Left renal cortex interstitium (tissue), 4 donors: ENCODE measurements around the gene DLEC1. TPM values are rescaled to one million over a fixed set of nuclear protein-coding genes. Genes with fewer than 3 reads are reported as not detected.
A peak's percentile ranks its signal among the peaks of the same experiment; 100 is the strongest.

Source experiments
- DNase-seq, 4 donors: peaks; one replicate each; pipeline ENCODE4 v3.0.0-alpha.2; 2013; ENCODE audit warnings: low read depth in 4 of 4, low spot score in 2 of 4, missing footprints in 1 of 4
- polyA plus RNA-seq, 4 donors: library from polyadenylated mRNA; unstranded; fragments of 120-200 nt; gene quantifications; one replicate each; pipeline ENCODE4 v1.2.1, GENCODE V29; 2013; ENCODE audit not compliant: insufficient read length in 4 of 4

DLEC1 gene
- 1 to 10 TPM in 2 of 4 donors, under 1 TPM in 2; 0.45 to 1.4 (median 1.0) TPM for polyA plus RNA-seq

- DNase-seq: peak in 2 of 4 donors; percentile 45 to 49
Measured at GRCh38 chr3:38039101-38039898, at the start of gene DLEC1. DLEC1 (plus strand) TSS chr3:38039208; CDS start chr3:38039226, 18 bp downstream.

- no peak for DNase-seq
Measured at GRCh38 chr3:37989821-37990480, 49.1 kb upstream of the DLEC1 start.

GRCh38 chr3:37990527-37990926 lies 48.5 kb upstream of the DLEC1 start, which contains the start of gene VILL:
VILL (plus strand) TSS chr3:37990786; CDS start chr3:37993673, 2,887 bp downstream.
- peak in 1 of 4 donors; percentile 40 for DNase-seq

- DNase-seq: no peak
Measured at GRCh38 chr3:37991109-37991508, 47.9 kb upstream of the DLEC1 start.

GRCh38 chr3:37991823-37992222 lies 47.2 kb upstream of the DLEC1 start:
- no peak for DNase-seq

- no peak for DNase-seq
Measured at GRCh38 chr3:37992271-37993066, 46.5 kb upstream of the DLEC1 start.

GRCh38 chr3:37993067-37993455 lies 45.9 kb upstream of the DLEC1 start:
- no peak for DNase-seq

- DNase-seq: no peak
Measured at GRCh38 chr3:37993460-37993819, 45.6 kb upstream of the DLEC1 start.

GRCh38 chr3:37993820-37994638 lies 45.0 kb upstream of the DLEC1 start:
- DNase-seq: peak in 2 of 4 donors; percentile 47 to 65

- DNase-seq: no peak
Measured at GRCh38 chr3:37994639-37994972, 44.4 kb upstream of the DLEC1 start.

GRCh38 chr3:37995652-37996641 lies 43.1 kb upstream of the DLEC1 start:
- DNase-seq: no peak

- peak in 2 of 4 donors; percentile 45 to 71 for DNase-seq
Measured at GRCh38 chr3:37996785-37997301, 42.2 kb upstream of the DLEC1 start.

GRCh38 chr3:37997342-37997741 lies 41.7 kb upstream of the DLEC1 start:
- DNase-seq: no peak

- no peak for DNase-seq
Measured at GRCh38 chr3:37997791-37998370, 41.1 kb upstream of the DLEC1 start.

- DNase-seq: no peak
Measured at GRCh38 chr3:37999836-38000235, 39.2 kb upstream of the DLEC1 start.

GRCh38 chr3:38000242-38000916 lies 38.6 kb upstream of the DLEC1 start:
- DNase-seq: no peak

- DNase-seq: no peak
Measured at GRCh38 chr3:38000965-38001455, 38.0 kb upstream of the DLEC1 start.
